Right lobe of liver (tissue), 4 donors: ENCODE results near the gene OR4K14.

Source experiments
- CTCF ChIP-seq, 4 donors: fragments of 200-600 bp in 3 of 4; fragments of 450-650 bp in 1 of 4; IDR thresholded peaks; one replicate each; pipeline versions ENCODE4 v1.5.1 to v1.8.0; 2016 to 2022; ENCODE audit warnings: antibody characterized with exemption in 4 of 4, mild to moderate bottlenecking in 2 of 4
- POLR2A ChIP-seq: fragments of 450-650 bp; IDR thresholded peaks from one replicate; pipeline ENCODE4 v1.6.1; 2017; ENCODE audit warnings: antibody characterized with exemption, mild to moderate bottlenecking
- donor health status: DM: no; HTN: no; CAD: no.
- donor health status: DM: no; HTN: no; CAD: no.
- donor health status: DM: no; HTN: yes; CAD: no.

- TF ChIP-seq CTCF (IDR thresholded peaks at IDR 0.05) (no peak), POLR2A (no peak)
Measured at GRCh38 chr14:20035449-20035848, 16.3 kb upstream of the OR4K14 start.
